Neutrophil (primary cell): ENCODE results near the gene IRX3.

Source experiments
- H3K27ac ChIP-seq: fragments of 200-600 bp; sonication (generic); 2 replicates; pipeline ENCODE4 v1.5.1; 2016; ENCODE audit warnings: mild to moderate bottlenecking, moderate library complexity
- H3K27me3 ChIP-seq: fragments of 200-600 bp; sonication (generic); 2 replicates; pipeline ENCODE4 v1.6.0; 2016; ENCODE audit warnings: mild to moderate bottlenecking
- H3K36me3 ChIP-seq: fragments of 200-600 bp; sonication (generic); 2 replicates; pipeline ENCODE4 v1.5.1; 2017
- H3K4me1 ChIP-seq, 2 experiments: fragments of 200-600 bp in 1 of 2; sonication (generic) in 1 of 2; 1 replicate in 1 of 2; 2 replicates in 1 of 2; pipeline versions ENCODE4 v1.5.1 to v1.6.1; 2013 to 2016; ENCODE audit warnings: low read depth in 1 of 2, low read length in 1 of 2, mild to moderate bottlenecking in 1 of 2, moderate library complexity in 1 of 2; ENCODE audit not compliant: control insufficient read depth in 1 of 2, insufficient read depth in 1 of 2
- H3K4me3 ChIP-seq, 2 experiments: fragments of 200-600 bp in 1 of 2; sonication (generic) in 1 of 2; 1 replicate in 1 of 2; 2 replicates in 1 of 2; pipeline ENCODE4 v1.5.1; 2013 to 2016; ENCODE audit warnings: low read depth in 1 of 2, low read length in 1 of 2, mild to moderate bottlenecking in 1 of 2, moderate library complexity in 1 of 2
- H3K9me3 ChIP-seq: fragments of 200-600 bp; sonication (generic); 2 replicates; pipeline ENCODE4 v1.5.1; 2016
- TF ChIP-seq, protein P1 (sequence below): fragments of 200-600 bp; sonication (generic); IDR thresholded peaks from 2 replicates; pipeline ENCODE4 v1.5.1; 2016; ENCODE audit warnings: antibody characterized with exemption

Gene IRX3

DNA sequence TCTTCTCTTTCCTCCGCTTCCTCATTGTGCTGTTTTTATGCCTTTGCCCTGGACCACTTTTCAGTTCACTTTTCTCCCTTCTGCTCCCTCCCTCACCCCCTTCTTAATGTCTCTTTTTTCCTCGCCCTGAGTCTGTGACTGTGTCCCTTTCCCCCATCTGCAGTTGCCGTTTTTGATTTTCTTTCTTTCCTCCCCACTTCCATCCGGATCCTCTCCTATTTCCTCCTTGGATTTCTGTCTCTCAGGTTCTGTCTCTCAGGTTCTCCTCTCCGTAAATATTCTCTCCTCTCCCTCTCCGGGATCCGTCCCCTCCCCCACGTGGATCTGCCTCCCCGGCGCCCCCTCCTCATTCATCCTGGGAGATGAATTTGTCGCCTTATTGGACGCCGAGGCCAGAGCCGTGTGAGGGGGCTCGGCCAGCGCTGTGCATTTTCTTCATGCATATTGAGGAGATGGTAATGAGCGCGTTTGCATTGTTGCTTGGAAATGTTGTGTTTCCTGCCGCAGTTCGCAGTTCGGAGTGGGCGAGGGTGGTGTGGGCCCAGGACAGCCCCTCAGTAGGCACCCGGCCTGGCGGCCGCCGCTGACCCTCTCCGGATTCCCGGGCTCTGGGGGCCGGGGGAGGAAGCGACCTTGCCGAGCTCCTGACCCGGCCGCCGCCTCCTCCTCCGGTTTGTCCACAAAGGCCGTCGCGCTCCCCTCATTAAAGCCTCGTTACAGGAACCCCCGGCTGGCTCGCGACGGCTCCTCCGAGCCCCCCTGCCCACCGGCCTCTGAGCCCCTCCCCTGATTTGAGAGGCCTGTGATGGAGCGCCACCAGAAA lies 4.5 kb upstream of the IRX3 start:
- H3K27me3 ChIP-seq, result peaks cover 98% of the 10 kb centered on the region
- no peak overlapping the region for H3K4me3 ChIP-seq

DNA sequence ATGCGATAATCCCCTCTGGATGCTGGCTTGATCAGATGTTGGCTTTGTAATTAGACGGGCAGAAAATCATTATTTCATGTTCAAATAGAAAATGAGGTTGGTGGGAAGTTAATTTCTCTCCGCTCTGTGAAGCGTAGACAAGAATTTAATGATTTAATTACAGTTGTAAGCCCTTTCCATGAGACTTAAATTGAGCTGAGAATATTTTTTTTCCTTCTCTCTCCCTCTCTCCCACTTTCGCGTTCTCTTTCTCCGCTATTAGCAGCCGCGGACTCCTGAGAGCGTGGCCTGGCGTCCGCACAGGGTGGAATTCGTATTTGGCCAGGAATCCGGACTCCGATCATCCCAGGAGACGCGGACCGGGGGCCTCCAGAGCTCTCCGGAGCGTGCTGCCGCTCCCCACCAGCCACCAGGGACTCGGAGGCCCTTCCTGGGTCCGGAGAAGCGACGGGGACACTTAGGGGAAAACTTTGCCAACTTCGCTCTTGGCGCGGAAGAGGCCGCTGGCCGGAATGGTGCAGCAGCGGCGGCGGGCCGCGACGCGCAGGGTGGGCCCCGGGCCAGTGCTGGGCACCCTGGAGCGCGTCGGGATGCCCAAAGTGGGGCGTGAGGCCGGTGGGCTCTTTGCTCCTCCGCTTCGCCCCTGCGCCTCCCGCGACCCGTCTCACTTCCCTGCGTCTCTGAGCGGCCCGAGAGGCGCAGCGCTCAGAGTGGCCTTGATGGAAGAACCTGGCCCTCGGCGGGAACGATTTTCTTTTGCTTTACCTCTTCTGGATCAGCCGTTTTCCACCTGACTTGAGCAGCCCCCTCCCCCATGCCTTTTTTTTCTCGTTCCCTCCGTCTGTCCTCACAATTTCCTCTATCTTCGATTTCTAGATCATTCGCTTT lies 3.6 kb upstream of the IRX3 start:
- Histone ChIP-seq H3K4me3 (no peak overlapping the region), H3K9me3 (no peaks in the 10 kb centered on the region), H3K27me3 (peaks cover 99% of the 10 kb centered on the region), H3K36me3 (no peaks in the 10 kb centered on the region), H3K27ac (no peak overlapping the region), H3K4me1 (peaks cover 6 to 7% of the 10 kb centered on the region in 2 experiments)
- TF ChIP-seq, protein P1, sequence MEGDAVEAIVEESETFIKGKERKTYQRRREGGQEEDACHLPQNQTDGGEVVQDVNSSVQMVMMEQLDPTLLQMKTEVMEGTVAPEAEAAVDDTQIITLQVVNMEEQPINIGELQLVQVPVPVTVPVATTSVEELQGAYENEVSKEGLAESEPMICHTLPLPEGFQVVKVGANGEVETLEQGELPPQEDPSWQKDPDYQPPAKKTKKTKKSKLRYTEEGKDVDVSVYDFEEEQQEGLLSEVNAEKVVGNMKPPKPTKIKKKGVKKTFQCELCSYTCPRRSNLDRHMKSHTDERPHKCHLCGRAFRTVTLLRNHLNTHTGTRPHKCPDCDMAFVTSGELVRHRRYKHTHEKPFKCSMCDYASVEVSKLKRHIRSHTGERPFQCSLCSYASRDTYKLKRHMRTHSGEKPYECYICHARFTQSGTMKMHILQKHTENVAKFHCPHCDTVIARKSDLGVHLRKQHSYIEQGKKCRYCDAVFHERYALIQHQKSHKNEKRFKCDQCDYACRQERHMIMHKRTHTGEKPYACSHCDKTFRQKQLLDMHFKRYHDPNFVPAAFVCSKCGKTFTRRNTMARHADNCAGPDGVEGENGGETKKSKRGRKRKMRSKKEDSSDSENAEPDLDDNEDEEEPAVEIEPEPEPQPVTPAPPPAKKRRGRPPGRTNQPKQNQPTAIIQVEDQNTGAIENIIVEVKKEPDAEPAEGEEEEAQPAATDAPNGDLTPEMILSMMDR, result no peak

More for the DNA sequence above, 4.5 kb upstream of the IRX3 start:
- TF ChIP-seq, protein P1, result no peak
- no peak overlapping the region for H3K27ac ChIP-seq
- H3K9me3 ChIP-seq, result no peaks in the 10 kb centered on the region
- H3K4me1 ChIP-seq, result peaks cover 0 to 5% of the 10 kb centered on the region in 2 experiments
- H3K36me3 ChIP-seq, result no peaks in the 10 kb centered on the region

DNA sequence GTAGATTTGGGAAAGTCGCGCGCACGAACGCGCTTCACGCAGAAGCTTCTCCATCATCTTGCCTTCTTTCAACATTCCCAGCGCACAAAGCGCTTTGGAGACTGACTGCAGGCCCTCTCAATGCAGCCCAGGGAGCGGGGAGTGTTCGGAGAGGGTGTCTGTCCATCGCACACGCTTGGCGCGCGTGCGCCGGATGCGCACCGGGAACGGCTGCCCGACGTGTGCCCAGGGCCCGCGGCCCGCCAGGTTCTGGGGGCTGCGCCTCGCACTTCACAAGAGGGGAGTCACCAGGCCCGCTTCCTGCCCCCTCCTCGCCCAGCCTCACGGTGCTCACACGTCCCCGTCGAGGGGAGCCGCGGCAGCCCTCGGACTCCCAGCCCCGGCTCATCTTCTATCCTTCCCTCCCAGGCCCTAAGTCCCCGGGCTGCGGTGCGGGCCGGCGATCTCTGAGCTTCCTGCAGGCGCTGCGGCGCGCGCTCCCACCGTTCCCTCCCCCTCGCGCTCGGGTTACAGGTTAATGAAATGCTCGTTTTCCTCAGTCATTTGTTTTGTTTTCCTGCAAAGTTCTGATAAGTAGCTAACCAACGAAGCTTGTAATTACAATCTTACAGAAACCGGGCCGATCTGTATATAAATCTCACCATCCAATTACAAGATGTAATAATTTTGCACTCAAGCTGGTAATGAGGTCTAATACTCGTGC lies 2.8 kb upstream of the IRX3 start:
- H3K4me3 ChIP-seq, result no peak overlapping the region
- TF ChIP-seq, protein P1, result no peak
- peaks cover 100% of the 10 kb centered on the region for H3K27me3 ChIP-seq

DNA sequence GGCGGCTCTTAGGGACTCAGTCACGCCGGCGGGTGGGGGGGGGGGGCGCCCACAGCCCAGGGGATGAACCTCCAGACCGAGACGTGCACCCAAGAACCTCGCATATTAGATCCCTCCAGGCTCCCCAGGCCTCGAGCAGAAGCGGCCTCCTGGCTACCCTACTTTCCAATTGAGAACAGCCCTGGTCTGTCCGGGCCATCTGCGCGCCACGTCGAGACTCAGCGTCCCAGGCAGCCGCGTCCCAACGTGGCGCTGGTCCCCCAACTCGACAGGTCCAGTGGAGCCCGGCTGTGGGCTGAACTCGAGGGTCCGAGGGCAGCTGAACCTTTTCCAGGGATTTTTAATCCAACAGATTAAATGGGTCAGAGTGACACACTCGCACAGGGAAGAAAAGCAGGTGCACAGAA lies 2.3 kb upstream of the IRX3 start:
- peaks cover 100% of the 10 kb centered on the region for H3K27me3 ChIP-seq
- no peak overlapping the region for H3K27ac ChIP-seq
- TF ChIP-seq, protein P1, result no peak
- H3K36me3 ChIP-seq, result no peaks in the 10 kb centered on the region
- H3K4me1 ChIP-seq, result peaks cover 7 to 19% of the 10 kb centered on the region in 2 experiments
- no peak overlapping the region for H3K4me3 ChIP-seq
- H3K9me3 ChIP-seq, result no peaks in the 10 kb centered on the region

More for the DNA sequence above, 2.8 kb upstream of the IRX3 start:
- Histone ChIP-seq H3K9me3 (no peaks in the 10 kb centered on the region), H3K4me1 (peaks cover 7 to 13% of the 10 kb centered on the region in 2 experiments), H3K36me3 (no peaks in the 10 kb centered on the region), H3K27ac (no peak overlapping the region)
